K562 (cell line): ENCODE measurements around the gene ABCB10. TPM values are rescaled to one million over a fixed set of nuclear protein-coding genes. Genes with fewer than 3 reads are reported as not detected.

Source experiments
- BDP1 ChIP-seq: IDR thresholded peaks from 3 replicates; pipeline ENCODE4 v1.6.1; 2011; ENCODE audit not compliant: insufficient read length, insufficient read depth
- BMI1 ChIP-seq: fragments of 150-350 bp; IDR thresholded peaks from 2 replicates; pipeline ENCODE4 v1.6.1; 2014; ENCODE audit warnings: low read length
- CTBP1 ChIP-seq: fragments of 450-650 bp; IDR thresholded peaks from 2 replicates; pipeline ENCODE4 v1.6.1; 2016; ENCODE audit warnings: borderline replicate concordance
- DACH1 ChIP-seq: fragments of 450-650 bp; IDR thresholded peaks from 2 replicates; pipeline ENCODE4 v1.6.1; 2018; ENCODE audit not compliant: partially characterized antibody
- MTA3 ChIP-seq: fragments of 450-650 bp; formaldehyde crosslinking; IDR thresholded peaks from 2 replicates; pipeline ENCODE4 v1.6.1; 2017; ENCODE audit warnings: mild to moderate bottlenecking, borderline replicate concordance
- NFATC3 ChIP-seq: fragments of 450-650 bp; IDR thresholded peaks from 2 replicates; pipeline ENCODE4 v1.6.1; 2017; ENCODE audit warnings: mild to moderate bottlenecking
- NR3C1 ChIP-seq: sonication (generic); formaldehyde crosslinking; IDR thresholded peaks from 2 replicates; pipeline ENCODE4 v1.8.1; 2022; ENCODE audit warnings: missing genetic modification reagents
- RBM25 ChIP-seq: fragments of 200-400 bp; formaldehyde crosslinking; IDR thresholded peaks from 2 replicates; pipeline ENCODE4 v1.6.1; 2018; ENCODE audit warnings: low read length, low read depth, moderate library complexity; ENCODE audit not compliant: severe bottlenecking
- RNF219 ChIP-seq: fragments of 250-450 bp; sonication (Bioruptor Pico); IDR thresholded peaks from 2 replicates; pipeline ENCODE4 v1.5.0; 2022; ENCODE audit warnings: mild to moderate bottlenecking
- SNRNP70 ChIP-seq: fragments of 200-400 bp; formaldehyde crosslinking; optimal IDR thresholded peaks from 2 replicates; pipeline ENCODE3; 2017; ENCODE audit warnings: low read depth, low read length
- SPI1 ChIP-seq: IDR thresholded peaks from 2 replicates; pipeline ENCODE4 v1.6.1; 2011; ENCODE audit warnings: low read depth, low read length, control low read depth, borderline replicate concordance
- TCF7L2 ChIP-seq: fragments of 150-350 bp; IDR thresholded peaks from 2 replicates; pipeline ENCODE4 v1.6.1; 2016; ENCODE audit warnings: low read depth, mild to moderate bottlenecking, low read length, moderate library complexity
- ZNF133 ChIP-seq: fragments of 250-450 bp; sonication (Bioruptor Pico); IDR thresholded peaks from 2 replicates; pipeline ENCODE4 v1.4.0; 2020; ENCODE audit warnings: mild to moderate bottlenecking
- ZNF23 ChIP-seq: fragments of 250-450 bp; sonication (Bioruptor Pico); IDR thresholded peaks from 2 replicates; pipeline ENCODE4 v1.4.0; 2020; ENCODE audit warnings: mild to moderate bottlenecking
- ZNF347 ChIP-seq: fragments of 450-650 bp; formaldehyde crosslinking; IDR thresholded peaks from 2 replicates; pipeline ENCODE4 v1.4.0; 2020; ENCODE audit warnings: low read depth, mild to moderate bottlenecking, moderate library complexity
- ZNF407 ChIP-seq: fragments of 450-650 bp; IDR thresholded peaks from 2 replicates; pipeline ENCODE4 v1.6.1; 2016; ENCODE audit warnings: low read depth
- ZNF586 ChIP-seq: fragments of 450-650 bp; formaldehyde crosslinking; conservative IDR thresholded peaks from 2 replicates; pipeline ENCODE4 v1.4.0; 2020; ENCODE audit warnings: mild to moderate bottlenecking, moderate library complexity
- ZSCAN29 ChIP-seq: fragments of 450-650 bp; IDR thresholded peaks from 2 replicates; pipeline ENCODE4 v1.6.1; 2017
- polyA plus RNA-seq, 8 experiments: library from polyadenylated mRNA; depleted of rRNA in 4 of 8; stranded (reverse) in 5 of 8; unstranded in 3 of 8; fragments of >200 nt; fragmentation: Nextera tagmentation in 2 of 8; fragmentation: Illumina TruSeq in 1 of 8; extraction: Ambion mirVana in 2 of 8; extraction: Trizol in 1 of 8; gene quantifications; 2 replicates each; pipeline versions ENCODE4 v1.2.1 to v1.2.3, GENCODE V29; 2011 to 2014; ENCODE audit warnings: inconsistent platforms in 1 of 8, missing spikeins in 1 of 8
- total RNA-seq, 7 experiments: library from RNA; depleted of rRNA in 6 of 7; stranded (reverse); fragments of >200 nt in 6 of 7; fragmentation: Illumina TruSeq in 2 of 7; extraction: Trizol in 2 of 7; gene quantifications; 2 replicates each; pipeline versions ENCODE4 v1.2.1 to v1.2.3, GENCODE V29; 2011 to 2021; ENCODE audit warnings: low replicate concordance in 1 of 7
- TF ChIP-seq, protein P1 (sequence below): fragments of 250-450 bp; sonication (Bioruptor Pico); IDR thresholded peaks from 2 replicates; pipeline ENCODE4 v1.4.0; 2020

The ABCB10 gene
- total and polyA plus RNA-seq, 9 of the 15 experiments (the other 6 are each of a cell fraction or from before 2014, with no cell fraction given) = 12.4 to 54.8 (median 36.4) TPM

- TF ChIP-seq SPI1 (no peak), ZNF586 (CRISPR knock-in tag) (no peak), ZSCAN29 (peak; percentile 45; the same call in 1 of the 2 replicates), RNF219 (CRISPR knock-in tag) (no peak), BMI1 (no peak), MTA3 (peak; percentile 79; the same call in 1 of the 2 replicates), BDP1 (no peak), SNRNP70 (no peak), RBM25 (no peak), ZNF407 (peak; percentile 54; the same call in 1 of the 2 replicates), NFATC3 (peak; percentile 87), ZNF23 (CRISPR knock-in tag) (no peak), DACH1 (peak; percentile 93), ZNF133 (CRISPR knock-in tag) (no peak), ZNF347 (CRISPR knock-in tag) (no peak), NR3C1 (CRISPR knock-in tag) (no peak), TCF7L2 (no peak), CTBP1 (peak; percentile 100)
- TF ChIP-seq, protein P1, sequence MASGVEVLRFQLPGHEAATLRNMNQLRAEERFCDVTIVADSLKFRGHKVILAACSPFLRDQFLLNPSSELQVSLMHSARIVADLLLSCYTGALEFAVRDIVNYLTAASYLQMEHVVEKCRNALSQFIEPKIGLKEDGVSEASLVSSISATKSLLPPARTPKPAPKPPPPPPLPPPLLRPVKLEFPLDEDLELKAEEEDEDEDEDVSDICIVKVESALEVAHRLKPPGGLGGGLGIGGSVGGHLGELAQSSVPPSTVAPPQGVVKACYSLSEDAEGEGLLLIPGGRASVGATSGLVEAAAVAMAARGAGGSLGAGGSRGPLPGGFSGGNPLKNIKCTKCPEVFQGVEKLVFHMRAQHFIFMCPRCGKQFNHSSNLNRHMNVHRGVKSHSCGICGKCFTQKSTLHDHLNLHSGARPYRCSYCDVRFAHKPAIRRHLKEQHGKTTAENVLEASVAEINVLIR (CRISPR knock-in tag) = no peak
These were observed 3.5 kb downstream of the ABCB10 start (continued) for GRCh38 chr1:229554886-229555621.
